Chondrocyte (in vitro differentiated cells): Measurements from ENCODE around the gene TMEM207. TPM values are rescaled to one million over a fixed set of nuclear protein-coding genes. Genes with fewer than 3 reads are reported as not detected.

Experiments
- DNase-seq: peaks from one replicate; pipeline ENCODE4 v3.0.0; 2021; ENCODE audit warnings: mixed read lengths, low spot score
- H3K27ac Mint-ChIP-seq: one replicate; pipeline ENCODE4 v1.8.0; 2021; ENCODE audit warnings: mild to moderate bottlenecking, moderate library complexity, mixed read lengths; ENCODE audit not compliant: unreplicated experiment
- H3K27me3 Mint-ChIP-seq: 2 replicates; pipeline ENCODE4 v1.8.0; 2021; ENCODE audit warnings: low read depth, mixed read lengths
- H3K36me3 Mint-ChIP-seq: 2 replicates; pipeline ENCODE4 v1.8.0; 2021; ENCODE audit warnings: low read depth, mixed read lengths
- H3K4me1 Mint-ChIP-seq: 2 replicates; pipeline ENCODE4 v1.8.0; 2021; ENCODE audit warnings: low read depth, mild to moderate bottlenecking, mixed read lengths
- H3K4me3 Mint-ChIP-seq: one replicate; pipeline ENCODE4 v1.8.0; 2021; ENCODE audit warnings: mild to moderate bottlenecking, moderate library complexity, mixed read lengths; ENCODE audit not compliant: unreplicated experiment
- H3K9me3 Mint-ChIP-seq: 2 replicates; pipeline ENCODE4 v1.8.0; 2021; ENCODE audit warnings: low read depth, mixed read lengths
- total RNA-seq: library from RNA; stranded (reverse); gene quantifications from 3 replicates; pipeline ENCODE4 v1.2.1, GENCODE V29; 2021
- TF ChIP-seq, protein P1 (sequence below): fragments of 200-600 bp; sonication (generic); IDR thresholded peaks from 2 replicates; pipeline ENCODE4 v1.5.0; 2021; ENCODE audit warnings: antibody characterized with exemption, mild to moderate bottlenecking, moderate library complexity

TMEM207 gene
- total RNA-seq, 1 donor from 2014 or later = not detected

DNA sequence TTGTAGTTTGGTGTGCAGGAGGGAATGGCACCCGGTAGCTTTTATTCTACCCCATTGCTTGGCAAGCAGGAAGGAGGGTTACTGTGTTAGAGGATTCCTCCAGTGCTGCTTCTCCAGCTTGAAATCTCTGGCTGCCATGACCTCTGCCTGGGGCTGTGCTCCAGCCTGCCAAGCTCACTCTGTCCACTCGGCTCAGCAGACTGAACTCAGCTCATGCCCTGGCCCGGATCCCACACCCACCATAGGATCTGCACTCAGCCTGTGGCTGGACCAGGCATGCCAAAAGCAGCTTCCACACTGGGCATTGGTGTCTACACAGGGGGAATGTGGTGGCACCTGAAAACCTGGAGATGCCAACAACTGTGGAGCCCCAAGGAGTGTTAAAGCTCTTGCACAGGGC is 35.4 kb downstream of the TMEM207 start:
- Mint-ChIP-seq H3K27me3 (no peaks in the 10 kb centered on the region), H3K9me3 (peaks cover 6% of the 10 kb centered on the region)

DNA sequence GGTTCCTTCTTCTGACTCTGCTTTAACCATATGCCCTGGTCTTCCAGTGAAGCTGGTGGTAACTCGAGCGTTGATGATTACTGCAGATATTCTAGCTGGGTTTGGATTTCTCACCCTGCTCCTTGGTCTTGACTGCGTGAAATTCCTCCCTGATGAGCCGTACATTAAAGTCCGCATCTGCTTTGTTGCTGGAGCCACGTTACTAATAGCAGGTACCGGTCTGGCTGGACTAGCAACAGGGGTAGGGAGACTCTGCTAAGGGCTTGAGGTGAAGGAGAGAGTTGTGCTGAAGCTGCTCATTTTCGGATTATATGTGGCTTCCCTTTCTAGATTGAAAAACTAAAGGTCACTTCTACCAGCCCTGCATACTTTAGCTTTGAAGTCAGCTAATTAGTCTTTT is 45.0 kb downstream of the TMEM207 start:
- DNase-seq = no peak
- Mint-ChIP-seq H3K27me3 (no peaks in the 10 kb centered on the region), H3K36me3 (no peaks in the 10 kb centered on the region), H3K9me3 (no peaks in the 10 kb centered on the region), H3K4me3 (no peak overlapping the region), H3K4me1 (peaks cover 15% of the 10 kb centered on the region), H3K27ac (no peak overlapping the region)
- TF ChIP-seq, protein P1, sequence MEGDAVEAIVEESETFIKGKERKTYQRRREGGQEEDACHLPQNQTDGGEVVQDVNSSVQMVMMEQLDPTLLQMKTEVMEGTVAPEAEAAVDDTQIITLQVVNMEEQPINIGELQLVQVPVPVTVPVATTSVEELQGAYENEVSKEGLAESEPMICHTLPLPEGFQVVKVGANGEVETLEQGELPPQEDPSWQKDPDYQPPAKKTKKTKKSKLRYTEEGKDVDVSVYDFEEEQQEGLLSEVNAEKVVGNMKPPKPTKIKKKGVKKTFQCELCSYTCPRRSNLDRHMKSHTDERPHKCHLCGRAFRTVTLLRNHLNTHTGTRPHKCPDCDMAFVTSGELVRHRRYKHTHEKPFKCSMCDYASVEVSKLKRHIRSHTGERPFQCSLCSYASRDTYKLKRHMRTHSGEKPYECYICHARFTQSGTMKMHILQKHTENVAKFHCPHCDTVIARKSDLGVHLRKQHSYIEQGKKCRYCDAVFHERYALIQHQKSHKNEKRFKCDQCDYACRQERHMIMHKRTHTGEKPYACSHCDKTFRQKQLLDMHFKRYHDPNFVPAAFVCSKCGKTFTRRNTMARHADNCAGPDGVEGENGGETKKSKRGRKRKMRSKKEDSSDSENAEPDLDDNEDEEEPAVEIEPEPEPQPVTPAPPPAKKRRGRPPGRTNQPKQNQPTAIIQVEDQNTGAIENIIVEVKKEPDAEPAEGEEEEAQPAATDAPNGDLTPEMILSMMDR = no peak

More for the DNA sequence above, 35.4 kb downstream of the TMEM207 start:
- TF ChIP-seq, protein P1 = no peak
- Mint-ChIP-seq H3K36me3 (no peaks in the 10 kb centered on the region), H3K4me1 (peaks cover 4% of the 10 kb centered on the region), H3K4me3 (no peak overlapping the region), H3K27ac (no peak overlapping the region)
- DNase-seq = no peak

DNA sequence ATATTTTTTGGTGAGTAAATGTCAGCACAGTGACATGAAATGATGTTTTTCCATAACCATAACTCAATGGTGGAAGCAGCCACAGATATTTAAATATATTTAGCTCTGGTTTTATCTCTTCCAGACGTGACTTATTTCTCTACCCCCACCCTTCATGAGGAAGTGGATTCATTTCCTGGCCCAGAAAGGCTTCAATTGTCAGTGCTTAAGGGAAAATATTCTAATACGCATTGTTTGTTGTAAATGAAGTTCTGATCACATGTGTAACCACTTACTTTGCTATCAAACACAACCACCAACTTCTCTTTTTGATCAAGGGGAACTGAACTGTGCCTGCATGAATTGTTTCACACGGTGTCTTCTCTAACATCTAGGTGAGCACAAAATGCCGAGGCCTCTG is 47.7 kb downstream of the TMEM207 start:
- Mint-ChIP-seq H3K27ac (no peak overlapping the region), H3K36me3 (no peaks in the 10 kb centered on the region), H3K27me3 (peaks cover 1% of the 10 kb centered on the region), H3K9me3 (no peaks in the 10 kb centered on the region), H3K4me3 (no peak overlapping the region), H3K4me1 (peaks cover 11% of the 10 kb centered on the region)
- no peak for DNase-seq
- TF ChIP-seq, protein P1 = no peak

DNA sequence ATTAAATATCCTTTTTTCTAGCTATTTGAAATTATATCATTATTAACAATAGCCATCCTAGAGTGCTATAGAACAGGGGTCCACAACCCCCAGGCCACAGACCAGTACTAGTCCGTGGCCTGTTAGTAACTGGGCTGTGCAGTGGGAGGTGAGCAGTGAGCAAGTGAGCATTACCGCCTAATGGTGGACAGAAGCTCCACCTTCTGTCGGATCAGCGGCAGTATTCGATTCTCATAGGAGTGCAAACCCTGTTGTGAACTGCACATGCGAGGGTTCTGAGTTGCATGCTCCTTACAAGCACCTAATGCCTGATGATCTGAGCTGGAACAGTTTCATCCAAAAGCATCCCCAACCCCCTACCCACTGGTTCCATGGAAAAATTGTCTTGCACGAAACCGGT is 50.0 kb downstream of the TMEM207 start:
- DNase-seq = no peak
- no peak overlapping the region for H3K27ac Mint-ChIP-seq
- H3K4me3 Mint-ChIP-seq = no peak overlapping the region
- H3K4me1 Mint-ChIP-seq = peaks cover 11% of the 10 kb centered on the region
- peaks cover 1% of the 10 kb centered on the region for H3K27me3 Mint-ChIP-seq
- TF ChIP-seq, protein P1 = no peak
- no peaks in the 10 kb centered on the region for H3K9me3 Mint-ChIP-seq
- H3K36me3 Mint-ChIP-seq = no peaks in the 10 kb centered on the region

DNA sequence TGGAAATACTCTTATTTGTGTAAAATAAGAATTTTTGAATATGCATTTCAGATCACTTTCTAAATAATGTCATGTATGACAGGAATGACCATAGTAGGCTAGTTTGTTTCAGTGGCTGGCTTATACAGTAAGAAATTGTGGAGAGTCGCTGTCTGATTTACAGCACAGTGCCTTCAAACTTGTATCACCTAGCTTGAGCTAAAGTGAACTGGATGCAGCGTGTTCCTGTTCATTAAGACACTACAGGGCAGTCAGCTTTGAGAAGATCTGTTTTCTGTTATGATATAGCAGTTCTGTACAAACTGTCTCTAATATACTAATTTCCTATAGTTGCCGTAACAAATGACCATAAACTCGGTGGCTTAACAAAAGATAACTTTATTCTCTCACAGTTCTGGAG is 51.8 kb downstream of the TMEM207 start:
- Mint-ChIP-seq H3K27ac (no peak overlapping the region), H3K9me3 (no peaks in the 10 kb centered on the region), H3K4me1 (no peaks in the 10 kb centered on the region), H3K36me3 (no peaks in the 10 kb centered on the region), H3K27me3 (peaks cover 1% of the 10 kb centered on the region), H3K4me3 (no peak overlapping the region)
- TF ChIP-seq, protein P1 = no peak
- DNase-seq = no peak
